AG08395 (cell line): ENCODE measurements around the gene ABAT.
A peak's percentile ranks its signal among the peaks of the same experiment; 100 is the strongest.
"Not testable (repeated sequence)": the region's sequence is repeated elsewhere in the genome, so short reads cannot be mapped to it uniquely, and the experiment has no call there.

Source experiments
- DNase-seq: peaks from one replicate; pipeline ENCODE4 v3.0.0; 2012; ENCODE audit warnings: mixed read lengths, low spot score

Gene ABAT

GRCh38 chr16:8785408-8785807 is 111.0 kb downstream of the ABAT start:
- no peak for DNase-seq

GRCh38 chr16:8786316-8786715 is 111.9 kb downstream of the ABAT start:
- DNase-seq = not testable (repeated sequence)

GRCh38 chr16:8788578-8789172 is 114.3 kb downstream of the ABAT start:
- no peak for DNase-seq

- no peak for DNase-seq
Observed at GRCh38 chr16:8795091-8795490, 120.7 kb downstream of the ABAT start.

- DNase-seq = no peak
Observed at GRCh38 chr16:8795818-8796217, 121.4 kb downstream of the ABAT start.

GRCh38 chr16:8796469-8797363 is 122.3 kb downstream of the ABAT start:
- no peak for DNase-seq

- peak; percentile 99 for DNase-seq
Observed at GRCh38 chr16:8797364-8798173, 123.2 kb downstream of the ABAT start, which contains the start of the genes PMM2 and TMEM186. TSS of gene PMM2 (plus strand) at chr16:8797839. CDS start at chr16:8797883, 44 bp downstream. TSS of gene TMEM186 (minus strand) at chr16:8797639. CDS start at chr16:8797614, 25 bp downstream.

- DNase-seq = peak; percentile 36
Observed at GRCh38 chr16:8798174-8798527, 123.7 kb downstream of the ABAT start.

- DNase-seq = no peak
Observed at GRCh38 chr16:8798535-8799157, 124.2 kb downstream of the ABAT start.

GRCh38 chr16:8801701-8802100 is 127.3 kb downstream of the ABAT start:
- no peak for DNase-seq

GRCh38 chr16:8803733-8804132 is 129.3 kb downstream of the ABAT start:
- DNase-seq = not testable (repeated sequence)

- DNase-seq = no peak
Observed at GRCh38 chr16:8804313-8804712, 129.9 kb downstream of the ABAT start.

GRCh38 chr16:8806272-8806983 is 132.0 kb downstream of the ABAT start:
- DNase-seq = no peak

- DNase-seq = no peak
Observed at GRCh38 chr16:8807189-8807588, 132.8 kb downstream of the ABAT start.

GRCh38 chr16:8808009-8808408 is 133.6 kb downstream of the ABAT start:
- no peak for DNase-seq

GRCh38 chr16:8808613-8809353 is 134.4 kb downstream of the ABAT start:
- DNase-seq = no peak

GRCh38 chr16:8812162-8812843 is 137.9 kb downstream of the ABAT start:
- no peak for DNase-seq

GRCh38 chr16:8814095-8814806 is 139.8 kb downstream of the ABAT start:
- DNase-seq = no peak

GRCh38 chr16:8816967-8817655 is 142.7 kb downstream of the ABAT start:
- DNase-seq = peak; percentile 47
